Measurements from ENCODE around the gene COL2A1. TPM values are rescaled to one million over a fixed set of nuclear protein-coding genes. Genes with fewer than 3 reads are reported as not detected.

Gene COL2A1
- total and polyA plus RNA-seq, 4 donors, result 321 TPM; not detected in 3

- WGBS, result 84% methylated on average over 6 of the region's 6 CpGs
- no peak overlapping the region for H3K27ac ChIP-seq (ENCODE audit: low read depth in 1 of 2, low read length in 2 of 2)
- no peak for DNase-seq (ENCODE audit: low spot score)
- H3K4me3 ChIP-seq (ENCODE audit: low read depth in 1 of 3, low read length in 3 of 3), result no peak overlapping the region
- H3K27me3 ChIP-seq (ENCODE audit: control insufficient read depth in 4 of 4, insufficient read depth in 4 of 4, low read length in 3 of 4), result no peaks in the 10 kb centered on the region
- TF ChIP-seq EGR1 (IDR thresholded peaks at IDR 0.05; ENCODE audit: low read depth in 2 of 2) (no peak), CTCF (IDR thresholded peaks at IDR 0.05; ENCODE audit: low read depth, low read length, missing input control) (no peak), ATF3 (IDR thresholded peaks at IDR 0.05) (no peak), TAF1 (conservative IDR thresholded peaks at IDR 0.05) (no peak), JUND (IDR thresholded peaks at IDR 0.05) (no peak), NR2F2 (IDR thresholded peaks at IDR 0.05) (no peak), RXRA (IDR thresholded peaks at IDR 0.05) (no peak), GABPA (IDR thresholded peaks at IDR 0.05 in 1 of 2, conservative IDR thresholded peaks at IDR 0.05 in 1 of 2) (no peak), HNF4G (IDR thresholded peaks at IDR 0.05) (no peak), YY1 (IDR thresholded peaks at IDR 0.05) (no peak)
- no peaks in the 10 kb centered on the region for H3K4me1 ChIP-seq (ENCODE audit: control insufficient read depth in 4 of 4, insufficient read depth in 4 of 4, low read length in 3 of 4)
- H3K9me3 ChIP-seq (ENCODE audit: control insufficient read depth in 4 of 4, low read length in 3 of 4), result no peaks in the 10 kb centered on the region
- H3K36me3 ChIP-seq (ENCODE audit: control insufficient read depth in 4 of 4, insufficient read depth in 3 of 4, low read depth in 1 of 4, low read length in 3 of 4), result peaks cover 0 to 4% (median under 1%) of the 10 kb centered on the region in 4 donors
- H3K9ac ChIP-seq (ENCODE audit: low read depth in 1 of 2, low read length in 2 of 2), result no peak overlapping the region
Observed at GRCh38 chr12:47972895-47973294, 31.4 kb downstream of the COL2A1 start.

GRCh38 chr12:47970843-47971242 lies 33.4 kb downstream of the COL2A1 start:
- WGBS, result 95% methylated on average over 7 of the region's 7 CpGs
- DNase-seq (ENCODE audit: low spot score), result no peak
- H3K9me3 ChIP-seq (ENCODE audit: control insufficient read depth in 4 of 4, low read length in 3 of 4), result no peaks in the 10 kb centered on the region
- H3K4me3 ChIP-seq (ENCODE audit: low read depth in 1 of 3, low read length in 3 of 3), result no peak overlapping the region
- no peak overlapping the region for H3K9ac ChIP-seq (ENCODE audit: low read depth in 1 of 2, low read length in 2 of 2)
- no peak overlapping the region for H3K27ac ChIP-seq (ENCODE audit: low read depth in 1 of 2, low read length in 2 of 2)
- H3K4me1 ChIP-seq (ENCODE audit: control insufficient read depth in 4 of 4, insufficient read depth in 4 of 4, low read length in 3 of 4), result no peaks in the 10 kb centered on the region
- no peaks in the 10 kb centered on the region for H3K27me3 ChIP-seq (ENCODE audit: control insufficient read depth in 4 of 4, insufficient read depth in 4 of 4, low read length in 3 of 4)
- TF ChIP-seq TAF1 (conservative IDR thresholded peaks at IDR 0.05) (no peak), MAX (IDR thresholded peaks at IDR 0.05) (no peak), CTCF (IDR thresholded peaks at IDR 0.05; ENCODE audit: low read depth, low read length, missing input control) (no peak), RAD21 (IDR thresholded peaks at IDR 0.05) (no peak), REST (IDR thresholded peaks at IDR 0.05) (no peak), SP1 (IDR thresholded peaks at IDR 0.05) (no peak), RXRA (IDR thresholded peaks at IDR 0.05) (no peak), JUND (IDR thresholded peaks at IDR 0.05) (no peak), YY1 (IDR thresholded peaks at IDR 0.05) (no peak), FOXA2 (IDR thresholded peaks at IDR 0.05) (no peak), NR2F2 (IDR thresholded peaks at IDR 0.05) (no peak), HNF4A (conservative IDR thresholded peaks at IDR 0.05) (no peak), FOXA1 (IDR thresholded peaks at IDR 0.05) (no peak)
- H3K36me3 ChIP-seq (ENCODE audit: control insufficient read depth in 4 of 4, insufficient read depth in 3 of 4, low read depth in 1 of 4, low read length in 3 of 4), result peaks cover 0 to 9% (median under 1%) of the 10 kb centered on the region in 4 donors

Data from liver (tissue), 9 donors.